GM12878 (cell line): ENCODE measurements around the gene KNTC1. TPM values are rescaled to one million over a fixed set of nuclear protein-coding genes. Genes with fewer than 3 reads are reported as not detected.
"Not testable (repeated sequence)": the region's sequence is repeated elsewhere in the genome, so short reads cannot be mapped to it uniquely, and the experiment has no call there.

Experiments used
- ATAC-seq: fragments of 200-7000 bp; cut with Tn5 transposase; 3 replicates; pipeline ENCODE4 v1.9.1; 2020; ENCODE audit warnings: mild to moderate bottlenecking, moderate library complexity
- BruUV-seq: library from RNA; stranded (reverse); fragments of 400-500 nt; replicated peaks from 2 replicates; lab custom pipeline; 2021; lab: Mats Ljungman, UMichigan
- CTCF ChIA-PET: fragments of 300-600 bp; sonication (Branson Sonifier 250); formaldehyde crosslinking; extraction: SDS; loops from one replicate; lab custom pipeline; 2021; ENCODE audit warnings: inconsistent platforms; lab: Yijun Ruan, JAX
- POLR2A ChIA-PET: fragments of 350-600 bp; formaldehyde crosslinking; extraction: SDS; loops from one replicate; lab custom pipeline; 2021; ENCODE audit warnings: inconsistent platforms; lab: Charles Lee
- RAD21 ChIA-PET: fragments of 300-600 bp; sonication (Branson Sonifier 250); formaldehyde crosslinking; loops from one replicate; lab custom pipeline; 2023; ENCODE audit warnings: antibody characterized with exemption; ENCODE audit not compliant: unreplicated experiment; lab: Charles Lee
- SMC1A ChIA-PET: fragments of 300-600 bp; sonication (Branson Sonifier 250); formaldehyde crosslinking; loops from one replicate; lab custom pipeline; 2023; ENCODE audit not compliant: unreplicated experiment, uncharacterized antibody; lab: Charles Lee
- DNase-seq: peaks from one replicate; pipeline ENCODE4 v3.0.0-alpha.2; 2011; ENCODE audit warnings: low read depth, low spot score
- FAIRE-seq: peaks from 3 replicates; lab custom pipeline; 2011; peaks lifted over from hg19 to GRCh38; lab: Jason Lieb, UNC
- H2AFZ ChIP-seq: 2 replicates; pipeline ENCODE4 v1.6.0; 2011; ENCODE audit warnings: low read depth, low read length, control low read depth; ENCODE audit not compliant: control insufficient read depth
- H3K27ac ChIP-seq: 2 replicates; pipeline ENCODE4 v1.5.1; 2011; ENCODE audit warnings: control low read depth; ENCODE audit not compliant: control insufficient read depth, insufficient read depth
- H3K27me3 ChIP-seq, 2 experiments: replicated peaks in 1 of 2; 2 replicates each; pipeline versions ENCODE4 v1.6.0 to v1.6.1; 2011; ENCODE audit warnings: low read length in 1 of 2; ENCODE audit not compliant: control insufficient read depth in 2 of 2, insufficient read depth in 2 of 2
- H3K36me3 ChIP-seq, 2 experiments: 2 replicates each; pipeline ENCODE4 v1.5.1; 2011; ENCODE audit warnings: low read length in 1 of 2; ENCODE audit not compliant: control insufficient read depth in 2 of 2, insufficient read depth in 2 of 2
- H3K4me1 ChIP-seq: 2 replicates; pipeline ENCODE4 v1.6.1; 2011; ENCODE audit warnings: mild to moderate bottlenecking, low read length, moderate library complexity, mixed read lengths; ENCODE audit not compliant: control insufficient read depth, insufficient read depth
- H3K4me2 ChIP-seq: 2 replicates; pipeline ENCODE4 v1.6.0; 2011; ENCODE audit warnings: control low read depth; ENCODE audit not compliant: control insufficient read depth, insufficient read depth
- H3K4me3 ChIP-seq: fragments of 200-600 bp; sonication (generic); 2 replicates; pipeline ENCODE4 v1.5.1; 2016
- H3K79me2 ChIP-seq: 2 replicates; pipeline ENCODE4 v1.6.0; 2011; ENCODE audit warnings: low read length; ENCODE audit not compliant: control insufficient read depth, insufficient read depth
- H3K9ac ChIP-seq: 2 replicates; pipeline ENCODE4 v1.8.0; 2011; ENCODE audit warnings: low read length, control low read depth, mixed read lengths; ENCODE audit not compliant: control insufficient read depth, insufficient read depth
- H3K9me3 ChIP-seq: replicated peaks from 3 replicates; pipeline ENCODE4 v1.5.1; 2011; ENCODE audit warnings: mild to moderate bottlenecking, low read length; ENCODE audit not compliant: control insufficient read depth, insufficient read depth
- H4K20me1 ChIP-seq: 2 replicates; pipeline ENCODE4 v1.6.0; 2011; ENCODE audit not compliant: control insufficient read depth, insufficient read depth
- EED ChIP-seq: sonication (generic); IDR thresholded peaks from 2 replicates; pipeline ENCODE4 v1.6.1; 2016; ENCODE audit warnings: antibody characterized with exemption, low read depth
- HDGF ChIP-seq: fragments of 450-650 bp; IDR thresholded peaks from 2 replicates; pipeline ENCODE4 v1.6.1; 2016; ENCODE audit warnings: antibody characterized with exemption
- NBN ChIP-seq: fragments of 450-650 bp; IDR thresholded peaks from 2 replicates; pipeline ENCODE4 v1.6.1; 2016
- NFYB ChIP-seq: IDR thresholded peaks from 2 replicates; pipeline ENCODE4 v1.6.1; 2011; ENCODE audit warnings: low read depth, mild to moderate bottlenecking, low read length, improper control_type of control experiment, moderate library complexity; ENCODE audit not compliant: insufficient read depth
- RAD51 ChIP-seq: fragments of 450-650 bp; IDR thresholded peaks from 2 replicates; pipeline ENCODE4 v1.6.1; 2016; ENCODE audit warnings: moderate library complexity, mild to moderate bottlenecking, inconsistent platforms
- RFX5 ChIP-seq: IDR thresholded peaks from 2 replicates; pipeline ENCODE4 v1.6.1; 2011; ENCODE audit warnings: low read depth, low read length, improper control_type of control experiment
- TBL1XR1 ChIP-seq: IDR thresholded peaks from 2 replicates; pipeline ENCODE4 v1.6.1; 2012; ENCODE audit warnings: low read depth, low read length, improper control_type of control experiment
- WGBS: methylation state at CpG from one replicate; pipeline ENCODE4 v1.1.6; 2016; ENCODE audit warnings: low lambda C conversion rate; ENCODE audit not compliant: insufficient replicate concordance, insufficient coverage; ENCODE audit errors: missing lambda C conversion rate; 5-methylcytosine and 5-hydroxymethylcytosine counted together
- in situ Hi-C: fragments of 300-500 bp; cut with MboI; formaldehyde crosslinking; loops from 9 replicates; pipeline ENCODE4 v1.14.3; 2018; ENCODE audit warnings: mixed read lengths
- intact Hi-C: fragments of 100-400 bp; cut with micrococcal nuclease; formaldehyde crosslinking; loops from one replicate; pipeline ENCODE4 v1.14.2; 2022; ENCODE audit not compliant: unreplicated experiment
- polyA plus RNA-seq, 11 experiments: library from polyadenylated mRNA; depleted of rRNA in 4 of 11; unstranded in 6 of 11; stranded (reverse) in 5 of 11; fragments of >200 nt; fragmentation: Nextera tagmentation in 4 of 11; fragmentation: Illumina TruSeq in 1 of 11; extraction: Ambion mirVana in 4 of 11; extraction: Trizol in 1 of 11; gene quantifications; 1 replicate in 1 of 11; 2 replicates in 10 of 11; pipeline versions ENCODE4 v1.2.1 to v1.2.3, GENCODE V29; 2011 to 2016; ENCODE audit warnings: inconsistent platforms in 2 of 11, missing spikeins in 2 of 11, low read depth in 1 of 11
- total RNA-seq, 4 experiments: library from RNA; depleted of rRNA in 3 of 4; stranded (reverse); fragments of >200 nt in 3 of 4; fragmentation: Illumina TruSeq in 1 of 4; extraction: Trizol in 1 of 4; gene quantifications; 2 replicates each; pipeline versions ENCODE4 v1.2.1 to v1.2.3, GENCODE V29; 2013 to 2021

The KNTC1 gene
- total and polyA plus RNA-seq, 10 of the 15 experiments (the other 5 are each of a cell fraction or from before 2014, with no cell fraction given): 37.2 to 118 (median 76.3) TPM

DNA sequence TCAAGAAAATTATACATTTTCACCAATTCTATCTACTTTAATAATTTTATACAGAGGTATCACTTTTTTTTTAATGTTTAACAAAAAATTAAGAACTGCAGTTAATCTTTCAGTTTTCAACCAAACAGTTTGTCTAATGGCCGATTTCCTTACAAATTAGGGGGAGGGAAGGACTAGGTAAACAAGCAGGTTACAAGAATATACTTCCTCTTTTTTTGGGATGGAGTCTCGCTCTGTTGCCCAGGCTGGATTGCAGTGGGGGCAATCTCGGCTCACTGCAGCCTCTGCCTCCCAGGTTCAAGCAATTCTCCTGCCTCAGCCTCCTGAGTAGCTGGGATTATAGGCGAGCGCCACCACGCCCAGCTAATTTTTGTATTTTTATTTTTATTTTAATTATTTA, 33.8 kb upstream of the KNTC1 start:
- H2AFZ ChIP-seq, H3K27ac ChIP-seq, in situ Hi-C loops, POLR2A ChIA-PET, H3K4me2 ChIP-seq, FAIRE-seq, H3K27me3 ChIP-seq, H3K9me3 ChIP-seq, H3K9ac ChIP-seq, BruUV-seq, H3K4me1 ChIP-seq, intact Hi-C loops, H3K4me3 ChIP-seq, ATAC-seq, H4K20me1 ChIP-seq, DNase-seq: not testable (repeated sequence)
- Histone ChIP-seq H3K36me3 (peaks cover 6 to 12% of the 10 kb centered on the region in 2 experiments), H3K79me2 (peaks cover 26% of the 10 kb centered on the region)
- ChIA-PET RAD21 (interaction anchor here (1.9 kb wide), 1 partner anchor 93 kb away, joined by 6 read pairs; no protein-coding TSS in a partner anchor), CTCF (interaction anchor here (0.6 to 0.9 kb wide), 2 partner anchors 12 to 130 kb away, joined by 3 read pairs; no protein-coding TSS in a partner anchor), SMC1A (interaction anchor here (1.0 to 1.3 kb wide), 3 partner anchors 21 to 93 kb away, joined by 3 read pairs; no protein-coding TSS in a partner anchor)
- WGBS: 63% methylated on average over 6 of the region's 6 CpGs

- intact Hi-C loops: no loop called here
- RAD21 ChIA-PET: no interaction called here
- CTCF ChIA-PET: interaction anchor here (0.7 to 2.2 kb wide), 4 partner anchors 11 to 145 kb away, joined by 3 to 10 read pairs (median 3); no protein-coding TSS in a partner anchor
- no TSS peak for BruUV-seq
- ATAC-seq (no peak), DNase-seq (no peak), FAIRE-seq (no peak)
- Histone ChIP-seq H3K36me3 (peaks cover 4 to 6% of the 10 kb centered on the region in 2 experiments; a peak in 3 of 4 replicates), H4K20me1 (no peaks in the 10 kb centered on the region), H3K4me2 (peak overlapping the region; percentile 42), H2AFZ (no peak overlapping the region), H3K4me3 (no peak overlapping the region), H3K27ac (no peak overlapping the region), H3K27me3 (no peaks in the 10 kb centered on the region), H3K4me1 (no peaks in the 10 kb centered on the region), H3K9me3 (no peaks in the 10 kb centered on the region), H3K79me2 (peaks cover 46% of the 10 kb centered on the region), H3K9ac (no peak overlapping the region)
- TF ChIP-seq RFX5 (no peak), EED (no peak), NFYB (no peak), RAD51 (no peak), TBL1XR1 (no peak), NBN (no peak), HDGF (no peak)
- 91% methylated on average over 7 of the region's 7 CpGs for WGBS
- POLR2A ChIA-PET: interaction anchor here (0.6 to 1.0 kb wide), 3 partner anchors 12 to 286 kb away, joined by 3 to 4 read pairs (median 3); no protein-coding TSS in a partner anchor
- in situ Hi-C loops: no loop called here
- SMC1A ChIA-PET: no interaction called here
Observed at GRCh38 chr12:122495258-122495657, 31.8 kb upstream of the KNTC1 start.
